HEK293T (cell line): Measurements from ENCODE around the gene IL22RA2.

Experiments used
- BHLHE40 ChIP-seq: fragments of 450-650 bp; IDR thresholded peaks from 2 replicates; pipeline ENCODE4 v1.6.1; 2016; ENCODE audit warnings: mild to moderate bottlenecking, moderate library complexity, borderline replicate concordance
- ELF4 ChIP-seq: fragments of 450-650 bp; IDR thresholded peaks from 2 replicates; pipeline ENCODE4 v1.6.1; 2017; ENCODE audit warnings: antibody characterized with exemption
- FOXM1 ChIP-seq: fragments of 450-650 bp; IDR thresholded peaks from 2 replicates; pipeline ENCODE4 v1.6.1; 2017; ENCODE audit warnings: mild to moderate bottlenecking, borderline replicate concordance
- PKNOX1 ChIP-seq: fragments of 450-650 bp; IDR thresholded peaks from 2 replicates; pipeline ENCODE4 v1.6.1; 2016
- SP1 ChIP-seq: fragments of 450-650 bp; IDR thresholded peaks from 2 replicates; pipeline ENCODE4 v1.6.1; 2017
- SUZ12 ChIP-seq: fragments of 450-650 bp; IDR thresholded peaks from 2 replicates; pipeline ENCODE4 v1.6.1; 2016; ENCODE audit warnings: mild to moderate bottlenecking
- ZNF384 ChIP-seq: fragments of 450-650 bp; IDR thresholded peaks from 2 replicates; pipeline ENCODE4 v1.6.1; 2016

DNA sequence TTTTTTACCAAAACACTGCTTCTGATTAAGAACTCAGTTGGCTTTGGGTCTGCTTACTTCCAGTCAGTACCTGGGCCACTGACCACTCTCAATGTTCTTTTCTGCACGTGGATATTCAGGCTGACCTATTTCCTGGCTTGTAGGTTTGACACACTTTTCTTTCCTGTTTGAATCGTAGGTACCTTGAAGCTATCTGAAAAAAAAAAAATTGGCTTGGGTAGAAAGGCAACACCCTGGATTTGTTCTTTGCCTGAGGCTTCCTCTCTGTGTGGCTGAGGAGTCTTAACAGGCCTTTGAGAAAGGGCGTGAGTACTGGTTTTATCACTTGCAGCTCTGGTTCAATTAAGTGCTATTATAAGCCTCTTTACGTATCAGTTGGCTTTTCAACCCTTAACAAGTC, 68.1 kb downstream of the IL22RA2 start:
- TF ChIP-seq ELF4 = no peak
- TF ChIP-seq SUZ12 = no peak
- no peak for TF ChIP-seq SP1
- no peak for TF ChIP-seq ZNF384
- no peak for TF ChIP-seq PKNOX1
- TF ChIP-seq BHLHE40 = no peak
- no peak for TF ChIP-seq FOXM1
